HepG2 (cell line): ENCODE data around the gene TPPP2. TPM values are rescaled to one million over a fixed set of nuclear protein-coding genes. Genes with fewer than 3 reads are reported as not detected.
A peak's percentile ranks its signal among the peaks of the same experiment; 100 is the strongest.

Experiments used
- HDAC1 ChIP-seq: sonication (generic); formaldehyde crosslinking; IDR thresholded peaks from 2 replicates; pipeline ENCODE4 v1.5.1; 2020; ENCODE audit warnings: mild to moderate bottlenecking, missing genetic modification reagents
- HDAC6 ChIP-seq: fragments of 200-600 bp; sonication (generic); IDR thresholded peaks from 2 replicates; pipeline ENCODE4 v1.7.0; 2017; ENCODE audit warnings: mild to moderate bottlenecking, antibody characterized with exemption, low read length, low read depth
- HNRNPLL ChIP-seq: fragments of 200-400 bp; formaldehyde crosslinking; IDR thresholded peaks from 2 replicates; pipeline ENCODE4 v1.6.1; 2017; ENCODE audit warnings: mild to moderate bottlenecking, low read depth, low read length; ENCODE audit not compliant: poor library complexity, severe bottlenecking
- JARID2 ChIP-seq: sonication (generic); formaldehyde crosslinking; IDR thresholded peaks from 2 replicates; pipeline ENCODE4 v1.8.1; 2023; ENCODE audit warnings: missing genetic modification reagents, inconsistent platforms; ENCODE audit not compliant: insufficient replicate concordance
- KLF13 ChIP-seq: sonication (generic); formaldehyde crosslinking; IDR thresholded peaks from 2 replicates; pipeline ENCODE4 v1.4.0; 2020; ENCODE audit warnings: mild to moderate bottlenecking, missing genetic modification reagents
- KLF16 ChIP-seq, 2 experiments: sonication (generic) in 1 of 2; formaldehyde crosslinking in 1 of 2; IDR thresholded peaks; 2 replicates each; pipeline versions ENCODE4 v1.6.1 to v1.8.0; 2016 to 2023; ENCODE audit warnings: missing genetic modification reagents in 2 of 2, missing compliant biosample characterization in 1 of 2
- MEF2D ChIP-seq: sonication (generic); formaldehyde crosslinking; IDR thresholded peaks from 2 replicates; pipeline ENCODE4 v1.5.1; 2020; ENCODE audit warnings: mild to moderate bottlenecking, missing genetic modification reagents
- NCOA1 ChIP-seq: sonication (generic); formaldehyde crosslinking; IDR thresholded peaks from 2 replicates; pipeline ENCODE4 v1.9.0; 2021; ENCODE audit warnings: missing genetic modification reagents
- NR2F6 ChIP-seq, 2 experiments: IDR thresholded peaks; 2 replicates each; pipeline ENCODE4 v1.6.1; 2016; ENCODE audit warnings: antibody characterized with exemption in 1 of 2, mild to moderate bottlenecking in 1 of 2
- RAD51 ChIP-seq: fragments of 450-650 bp; IDR thresholded peaks from 2 replicates; pipeline ENCODE4 v1.6.1; 2016; ENCODE audit warnings: borderline replicate concordance
- RBM22 ChIP-seq: fragments of 200-400 bp; formaldehyde crosslinking; optimal IDR thresholded peaks from 2 replicates; pipeline ENCODE3; 2017; ENCODE audit warnings: mild to moderate bottlenecking, low read length, moderate library complexity
- RBM39 ChIP-seq: fragments of 200-400 bp; formaldehyde crosslinking; IDR thresholded peaks from one replicate; pipeline ENCODE4 v1.6.1; 2018; ENCODE audit warnings: antibody characterized with exemption, mild to moderate bottlenecking, low read depth, low read length; ENCODE audit not compliant: poor library complexity, severe bottlenecking
- SETDB1 ChIP-seq: sonication (generic); formaldehyde crosslinking; IDR thresholded peaks from 2 replicates; pipeline ENCODE4 v1.5.1; 2020; ENCODE audit warnings: missing genetic modification reagents, mild to moderate bottlenecking, borderline replicate concordance
- SRSF4 ChIP-seq: fragments of 200-400 bp; formaldehyde crosslinking; IDR thresholded peaks from one replicate; pipeline ENCODE4 v1.6.1; 2018; ENCODE audit warnings: mild to moderate bottlenecking, low read depth, low read length, moderate library complexity; ENCODE audit not compliant: poor library complexity, severe bottlenecking
- U2AF2 ChIP-seq: fragments of 200-400 bp; formaldehyde crosslinking; IDR thresholded peaks from 2 replicates; pipeline ENCODE4 v1.6.1; 2017; ENCODE audit warnings: low read depth, mild to moderate bottlenecking, low read length
- ZNF10 ChIP-seq: sonication (generic); formaldehyde crosslinking; IDR thresholded peaks from 2 replicates; pipeline ENCODE4 v1.4.0; 2020; ENCODE audit warnings: mild to moderate bottlenecking, low read depth, missing genetic modification reagents, borderline replicate concordance
- ZNF264 ChIP-seq: sonication (generic); formaldehyde crosslinking; IDR thresholded peaks from 2 replicates; pipeline ENCODE4 v1.4.0; 2020; ENCODE audit warnings: missing genetic modification reagents
- ZNF563 ChIP-seq: sonication (generic); formaldehyde crosslinking; IDR thresholded peaks from 2 replicates; pipeline ENCODE4 v1.8.0; 2022; ENCODE audit warnings: mild to moderate bottlenecking, moderate library complexity, missing genetic modification reagents
- ZNF772 ChIP-seq: sonication (generic); formaldehyde crosslinking; IDR thresholded peaks from 2 replicates; pipeline ENCODE4 v1.5.0; 2020; ENCODE audit warnings: mild to moderate bottlenecking, missing genetic modification reagents
- ZNF773 ChIP-seq: sonication (generic); formaldehyde crosslinking; IDR thresholded peaks from 2 replicates; pipeline ENCODE4 v1.4.0; 2020; ENCODE audit warnings: missing genetic modification reagents, borderline replicate concordance
- polyA plus RNA-seq, 8 experiments: library from polyadenylated mRNA; depleted of rRNA in 3 of 8; stranded (reverse) in 7 of 8; unstranded in 1 of 8; fragments of >200 nt; fragmentation: Illumina TruSeq in 4 of 8; extraction: Trizol in 4 of 8; gene quantifications; 2 replicates each; pipeline versions ENCODE4 v1.2.1 to v1.2.3, GENCODE V29; 2011 to 2016; ENCODE audit warnings: low read depth in 4 of 8, missing spikeins in 1 of 8, mixed read lengths in 1 of 8; ENCODE audit not compliant: insufficient read depth in 1 of 8
- total RNA-seq, 5 experiments: library from RNA; depleted of rRNA; stranded (reverse); fragments of >200 nt; fragmentation: Illumina TruSeq; extraction: Trizol; gene quantifications; 2 replicates each; pipeline ENCODE4 v1.2.3, GENCODE V29; 2016; ENCODE audit warnings: low read depth in 1 of 5
- TF ChIP-seq, protein P1 (sequence below): IDR thresholded peaks from 2 replicates; pipeline ENCODE4 v1.6.1; 2016
- TF ChIP-seq, protein P2 (sequence below): sonication (generic); formaldehyde crosslinking; IDR thresholded peaks from 2 replicates; pipeline ENCODE4 v1.4.0; 2020; ENCODE audit warnings: mild to moderate bottlenecking, missing genetic modification reagents
- TF ChIP-seq, protein P3 (sequence below): sonication (generic); formaldehyde crosslinking; conservative IDR thresholded peaks from 2 replicates; pipeline ENCODE4 v1.8.0; 2022; ENCODE audit warnings: missing genetic modification reagents

The TPPP2 gene
- total and polyA plus RNA-seq, 2 of the 13 experiments (the other 11 are each of a cell fraction or from before 2014, with no cell fraction given) = 0.58 to 4.2 TPM

DNA sequence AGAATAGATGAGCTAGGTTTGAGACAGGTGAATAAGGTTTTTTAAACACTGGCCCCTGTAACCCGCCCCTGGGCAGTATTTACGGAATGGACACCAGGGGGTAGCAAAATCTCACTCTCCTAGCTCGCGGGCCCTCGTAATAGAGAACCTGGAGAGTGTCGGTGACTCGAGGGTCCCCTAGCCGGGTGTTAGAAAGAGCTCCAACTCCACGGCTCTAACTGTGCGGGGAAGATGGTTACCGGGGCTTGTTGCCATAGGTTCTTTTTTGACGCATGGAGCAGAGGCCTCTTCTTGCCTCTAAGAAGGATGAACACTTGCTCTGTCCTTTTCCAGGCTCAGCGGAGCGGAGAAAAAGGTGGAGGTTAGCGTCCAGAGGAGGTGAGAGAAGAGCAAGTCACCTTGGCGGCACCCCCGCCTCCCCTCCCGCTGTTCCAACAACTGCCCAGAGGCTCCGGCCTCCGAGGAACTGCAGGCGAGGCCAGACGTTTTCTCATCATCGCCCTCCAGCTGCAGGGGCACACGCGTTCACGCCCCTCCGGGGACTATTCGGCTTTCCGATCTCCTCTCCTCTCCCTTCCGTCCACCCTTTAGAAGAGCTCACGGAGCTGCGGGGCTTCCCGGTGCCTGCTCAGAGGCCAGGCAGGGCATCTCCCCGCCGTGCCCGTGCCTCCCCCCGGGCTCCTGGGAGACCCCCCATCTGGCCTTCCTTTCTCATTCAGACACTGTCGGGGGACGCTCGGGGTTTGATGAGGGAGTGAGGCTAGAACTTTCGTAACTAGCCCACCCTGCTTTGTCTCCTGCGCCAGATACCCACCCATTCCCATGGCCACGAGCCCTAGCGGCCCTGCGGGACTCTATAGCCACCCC is 38.7 kb downstream of the TPPP2 start (continued):
- no peak for TF ChIP-seq ZNF10 (CRISPR knock-in tag)
- TF ChIP-seq, protein P1, sequence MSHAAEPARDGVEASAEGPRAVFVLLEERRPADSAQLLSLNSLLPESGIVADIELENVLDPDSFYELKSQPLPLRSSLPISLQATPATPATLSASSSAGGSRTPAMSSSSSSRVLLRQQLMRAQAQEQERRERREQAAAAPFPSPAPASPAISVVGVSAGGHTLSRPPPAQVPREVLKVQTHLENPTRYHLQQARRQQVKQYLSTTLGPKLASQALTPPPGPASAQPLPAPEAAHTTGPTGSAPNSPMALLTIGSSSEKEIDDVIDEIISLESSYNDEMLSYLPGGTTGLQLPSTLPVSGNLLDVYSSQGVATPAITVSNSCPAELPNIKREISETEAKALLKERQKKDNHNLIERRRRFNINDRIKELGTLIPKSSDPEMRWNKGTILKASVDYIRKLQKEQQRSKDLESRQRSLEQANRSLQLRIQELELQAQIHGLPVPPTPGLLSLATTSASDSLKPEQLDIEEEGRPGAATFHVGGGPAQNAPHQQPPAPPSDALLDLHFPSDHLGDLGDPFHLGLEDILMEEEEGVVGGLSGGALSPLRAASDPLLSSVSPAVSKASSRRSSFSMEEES (CRISPR knock-in tag) = peak; percentile 30; the same call in 1 of the 2 replicates
- no peak for TF ChIP-seq HDAC6
- peak; percentile 79; the same call in 1 of the 2 replicates for TF ChIP-seq KLF13
- TF ChIP-seq MEF2D = peak; percentile 55
- TF ChIP-seq, protein P2, sequence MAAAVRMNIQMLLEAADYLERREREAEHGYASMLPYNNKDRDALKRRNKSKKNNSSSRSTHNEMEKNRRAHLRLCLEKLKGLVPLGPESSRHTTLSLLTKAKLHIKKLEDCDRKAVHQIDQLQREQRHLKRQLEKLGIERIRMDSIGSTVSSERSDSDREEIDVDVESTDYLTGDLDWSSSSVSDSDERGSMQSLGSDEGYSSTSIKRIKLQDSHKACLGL = no peak; the same call in 1 of the 2 replicates
- TF ChIP-seq ZNF264 (CRISPR knock-in tag) = no peak
- TF ChIP-seq SETDB1 (CRISPR knock-in tag) = no peak
- TF ChIP-seq ZNF563 (CRISPR knock-in tag) = peak; percentile 89
- TF ChIP-seq RBM39 = no peak
- peak; percentile 54; the same call in 1 of the 2 replicates for TF ChIP-seq ZNF772 (CRISPR knock-in tag)
- TF ChIP-seq HDAC1 (CRISPR knock-in tag) = no peak
- no peak for TF ChIP-seq RAD51
- TF ChIP-seq SRSF4 = no peak
- TF ChIP-seq, protein P3, sequence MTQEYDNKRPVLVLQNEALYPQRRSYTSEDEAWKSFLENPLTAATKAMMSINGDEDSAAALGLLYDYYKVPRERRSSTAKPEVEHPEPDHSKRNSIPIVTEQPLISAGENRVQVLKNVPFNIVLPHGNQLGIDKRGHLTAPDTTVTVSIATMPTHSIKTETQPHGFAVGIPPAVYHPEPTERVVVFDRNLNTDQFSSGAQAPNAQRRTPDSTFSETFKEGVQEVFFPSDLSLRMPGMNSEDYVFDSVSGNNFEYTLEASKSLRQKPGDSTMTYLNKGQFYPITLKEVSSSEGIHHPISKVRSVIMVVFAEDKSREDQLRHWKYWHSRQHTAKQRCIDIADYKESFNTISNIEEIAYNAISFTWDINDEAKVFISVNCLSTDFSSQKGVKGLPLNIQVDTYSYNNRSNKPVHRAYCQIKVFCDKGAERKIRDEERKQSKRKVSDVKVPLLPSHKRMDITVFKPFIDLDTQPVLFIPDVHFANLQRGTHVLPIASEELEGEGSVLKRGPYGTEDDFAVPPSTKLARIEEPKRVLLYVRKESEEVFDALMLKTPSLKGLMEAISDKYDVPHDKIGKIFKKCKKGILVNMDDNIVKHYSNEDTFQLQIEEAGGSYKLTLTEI (CRISPR knock-in tag) = no peak
- TF ChIP-seq JARID2 (CRISPR knock-in tag) = peak; percentile 45
- no peak for TF ChIP-seq HNRNPLL
- TF ChIP-seq KLF16 (CRISPR knock-in tag; IDR thresholded peaks at IDR 0.05) = peak in 1 of 2 experiments; percentile 50; a peak in 1 of 4 replicates
- TF ChIP-seq NCOA1 (CRISPR knock-in tag) = no peak; the same call in 1 of the 2 replicates
- TF ChIP-seq RBM22 = no peak
- no peak for TF ChIP-seq ZNF773
- no peak for TF ChIP-seq NR2F6 (IDR thresholded peaks at IDR 0.05)
- TF ChIP-seq NR2F6 (CRISPR knock-in tag; IDR thresholded peaks at IDR 0.05) = peak; percentile 57
- TF ChIP-seq U2AF2 = no peak
